OCI-LY1 (cell line): ENCODE measurements around the gene STAT5B.
"Not testable (repeated sequence)": the region's sequence is repeated elsewhere in the genome, so short reads cannot be mapped to it uniquely, and the experiment has no call there.

Experiments used
- H2AFZ ChIP-seq: fragments of 200-600 bp; sonication (generic), shearing (Covaris generic); 2 replicates; pipeline ENCODE4 v1.6.0; 2014; ENCODE audit warnings: antibody characterized with exemption, mild to moderate bottlenecking, low read length
- H3F3A ChIP-seq: fragments of 200-600 bp; sonication (generic), shearing (Covaris generic); 2 replicates; pipeline ENCODE4 v1.6.0; 2014; ENCODE audit warnings: mild to moderate bottlenecking, antibody characterized with exemption, low read length, moderate library complexity; ENCODE audit not compliant: insufficient read depth
- H3K27ac ChIP-seq: fragments of 200-600 bp; sonication (generic); 2 replicates; pipeline ENCODE4 v1.5.1; 2014; ENCODE audit warnings: low read length, mixed run types, mild to moderate bottlenecking, low read depth; ENCODE audit not compliant: poor library complexity, severe bottlenecking
- H3K27me3 ChIP-seq: fragments of 200-600 bp; sonication (generic); 2 replicates; pipeline ENCODE4 v1.6.0; 2014; ENCODE audit warnings: antibody characterized with exemption, mild to moderate bottlenecking, low read length, moderate library complexity; ENCODE audit not compliant: insufficient read depth
- H3K36me3 ChIP-seq: fragments of 200-600 bp; sonication (generic); 2 replicates; pipeline ENCODE4 v1.6.1; 2014; ENCODE audit warnings: mild to moderate bottlenecking, antibody characterized with exemption, low read length, moderate library complexity, mixed read lengths; ENCODE audit not compliant: insufficient read depth
- H3K4me1 ChIP-seq: fragments of 200-600 bp; sonication (generic); 2 replicates; pipeline ENCODE4 v1.5.1; 2014; ENCODE audit warnings: mild to moderate bottlenecking, low read length, moderate library complexity; ENCODE audit not compliant: insufficient read depth, severe bottlenecking
- H3K4me2 ChIP-seq: fragments of 200-600 bp; sonication (generic), shearing (Covaris generic); 2 replicates; pipeline ENCODE4 v1.6.1; 2014; ENCODE audit warnings: low read length
- H3K4me3 ChIP-seq: fragments of 200-600 bp; sonication (generic); 2 replicates; pipeline ENCODE4 v1.5.1; 2014; ENCODE audit warnings: low read length, low read depth, mild to moderate bottlenecking, mixed read lengths; ENCODE audit not compliant: poor library complexity, severe bottlenecking
- H3K79me2 ChIP-seq: fragments of 200-600 bp; shearing (Covaris generic); 2 replicates; pipeline ENCODE4 v1.6.1; 2016; ENCODE audit warnings: mixed run types, low read length, mixed read lengths; ENCODE audit not compliant: insufficient read depth
- H3K9ac ChIP-seq: fragments of 200-600 bp; sonication (generic), shearing (Covaris generic); 2 replicates; pipeline ENCODE4 v1.6.1; 2014; ENCODE audit warnings: mild to moderate bottlenecking, low read length, mixed read lengths
- H3K9me2 ChIP-seq: fragments of 200-600 bp; sonication (generic), shearing (Covaris generic); 2 replicates; pipeline ENCODE4 v1.6.1; 2014; ENCODE audit warnings: low read depth, mild to moderate bottlenecking, low read length, mixed read lengths
- H3K9me3 ChIP-seq: fragments of 200-600 bp; shearing (Covaris generic); 2 replicates; pipeline ENCODE4 v1.6.1; 2014; ENCODE audit warnings: low read length, mixed read lengths
- H4K20me1 ChIP-seq: fragments of 200-600 bp; sonication (generic), shearing (Covaris generic); 2 replicates; pipeline ENCODE4 v1.6.0; 2016; ENCODE audit warnings: mild to moderate bottlenecking, low read length; ENCODE audit not compliant: insufficient read depth
- CTCF ChIP-seq: fragments of 200-600 bp; sonication (generic), shearing (Covaris generic); IDR thresholded peaks from 2 replicates; pipeline ENCODE4 v1.5.1; 2017; ENCODE audit warnings: mild to moderate bottlenecking, antibody characterized with exemption, low read length, moderate library complexity, mixed read lengths
- EZH2 ChIP-seq: fragments of 200-600 bp; sonication (generic), shearing (Covaris generic); IDR thresholded peaks from 2 replicates; pipeline ENCODE4 v1.8.0; 2017; ENCODE audit warnings: borderline replicate concordance, mixed run types, mild to moderate bottlenecking, antibody characterized with exemption, low read length, moderate library complexity, mixed read lengths

Gene STAT5B

DNA sequence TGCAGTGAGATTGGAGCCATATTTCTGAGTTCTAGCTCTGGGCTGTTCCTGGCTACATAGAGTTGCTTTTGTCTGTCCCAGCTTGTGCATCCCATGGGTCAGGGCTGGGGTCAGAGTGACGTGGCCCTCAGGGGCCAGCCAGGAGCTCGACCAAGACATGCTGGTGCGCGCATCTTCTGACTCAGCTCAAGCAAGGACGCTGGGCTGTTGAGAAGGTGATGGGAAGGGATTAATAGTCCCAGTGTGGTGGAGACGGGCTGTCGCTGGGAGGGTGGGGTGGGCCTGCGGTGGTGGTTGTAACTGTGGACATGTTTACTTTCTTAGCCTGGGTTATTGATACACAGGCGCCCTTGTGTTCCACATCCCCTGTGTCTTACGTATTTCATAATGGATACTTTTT, 21.6 kb upstream of the STAT5B start:
- not testable (repeated sequence) for H3K9me3 ChIP-seq, H3K9ac ChIP-seq, H3K4me3 ChIP-seq, H3K9me2 ChIP-seq, H3K36me3 ChIP-seq, H3F3A ChIP-seq, H3K4me2 ChIP-seq, H3K27me3 ChIP-seq, H4K20me1 ChIP-seq, H2AFZ ChIP-seq, H3K4me1 ChIP-seq, H3K79me2 ChIP-seq, H3K27ac ChIP-seq

DNA sequence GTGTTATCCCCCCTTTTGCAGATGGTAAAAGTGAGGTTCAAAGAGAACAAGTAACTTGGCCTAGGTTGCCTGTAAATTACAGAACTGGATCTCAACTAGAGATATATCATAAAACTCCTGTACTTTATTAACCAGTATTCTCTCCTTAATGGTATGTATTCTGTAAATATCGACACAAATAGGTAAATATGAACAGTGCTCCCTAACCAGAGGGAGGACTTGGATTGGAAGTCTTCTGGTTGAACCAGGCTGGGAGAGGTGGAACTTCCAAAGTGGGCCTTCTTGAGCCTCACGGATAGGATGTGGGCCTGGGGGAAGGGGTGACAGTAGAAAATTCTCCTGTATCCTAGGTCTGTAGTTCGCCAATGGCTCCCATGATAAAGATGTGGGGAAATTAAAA, 19.8 kb upstream of the STAT5B start:
- H3K79me2 ChIP-seq: no peaks in the 10 kb centered on the region
- no peak overlapping the region for H3K9ac ChIP-seq
- no peak for TF ChIP-seq EZH2
- no peak for TF ChIP-seq CTCF
- H3K27me3 ChIP-seq: no peaks in the 10 kb centered on the region
- H4K20me1 ChIP-seq: no peaks in the 10 kb centered on the region
- H3K4me1 ChIP-seq: no peaks in the 10 kb centered on the region
- no peak overlapping the region for H3K4me2 ChIP-seq
- H3K9me2 ChIP-seq: no peaks in the 10 kb centered on the region
- no peak overlapping the region for H3K27ac ChIP-seq
- no peaks in the 10 kb centered on the region for H3K36me3 ChIP-seq
- no peak overlapping the region for H3K4me3 ChIP-seq
- no peaks in the 10 kb centered on the region for H3K9me3 ChIP-seq
- no peaks in the 10 kb centered on the region for H3F3A ChIP-seq
- H2AFZ ChIP-seq: no peak overlapping the region

- TF ChIP-seq EZH2 (no peak), CTCF (no peak)
- no peaks in the 10 kb centered on the region for H3K36me3 ChIP-seq
- H3K4me2 ChIP-seq: no peak overlapping the region
- no peaks in the 10 kb centered on the region for H3K9me2 ChIP-seq
- H3F3A ChIP-seq: no peaks in the 10 kb centered on the region
- 0 out of 2 replicates have a peak, but pooled peaks cover 3% of the 10 kb centered on the region for H3K27me3 ChIP-seq
- no peak overlapping the region for H3K27ac ChIP-seq
- H3K4me3 ChIP-seq: no peak overlapping the region
- H4K20me1 ChIP-seq: no peaks in the 10 kb centered on the region
- H3K79me2 ChIP-seq: no peaks in the 10 kb centered on the region
- no peaks in the 10 kb centered on the region for H3K9me3 ChIP-seq
- H2AFZ ChIP-seq: no peak overlapping the region
- no peaks in the 10 kb centered on the region for H3K4me1 ChIP-seq
- no peak overlapping the region for H3K9ac ChIP-seq
These were observed 18.5 kb upstream of the STAT5B start for GRCh38 chr17:42294469-42295398.

GRCh38 chr17:42291129-42291528, 14.9 kb upstream of the STAT5B start:
- Histone ChIP-seq H4K20me1 (no peaks in the 10 kb centered on the region), H3K79me2 (no peaks in the 10 kb centered on the region), H3F3A (no peaks in the 10 kb centered on the region), H3K4me3 (no peak overlapping the region), H3K36me3 (no peaks in the 10 kb centered on the region), H3K27me3 (peaks cover 18% of the 10 kb centered on the region), H3K27ac (no peak overlapping the region), H3K4me1 (peaks cover 4% of the 10 kb centered on the region), H3K9me3 (no peaks in the 10 kb centered on the region), H2AFZ (no peak overlapping the region), H3K4me2 (no peak overlapping the region), H3K9ac (no peak overlapping the region), H3K9me2 (no peaks in the 10 kb centered on the region)
- TF ChIP-seq EZH2 (no peak), CTCF (no peak)
